Stimulated activated CD8-positive, alpha-beta memory T cell treated with anti-CD3 and anti-CD28 coated beads, Interleukin-15, amount 100 ng/mL, for 24 hours (primary cell): Measurements from ENCODE around the gene CCDC127.
"Not testable (repeated sequence)": the region's sequence is repeated elsewhere in the genome, so short reads cannot be mapped to it uniquely, and the experiment has no call there.

Source experiments
- DNase-seq: peaks from one replicate; pipeline ENCODE4 v3.0.0-alpha.2; 2020; ENCODE audit warnings: low read depth

Gene CCDC127

GRCh38 chr5:172421-172820 is 45.5 kb downstream of the CCDC127 start:
- DNase-seq = no peak

GRCh38 chr5:171801-172331 is 46.1 kb downstream of the CCDC127 start:
- no peak for DNase-seq

GRCh38 chr5:170971-171800 is 46.8 kb downstream of the CCDC127 start:
- DNase-seq = no peak

- no peak for DNase-seq
These were observed 48.2 kb downstream of the CCDC127 start for GRCh38 chr5:169728-170094.

- DNase-seq = no peak
These were observed 48.8 kb downstream of the CCDC127 start for GRCh38 chr5:169071-169727.

- no peak for DNase-seq
These were observed 49.8 kb downstream of the CCDC127 start for GRCh38 chr5:167982-168660.

- no peak for DNase-seq
These were observed 50.4 kb downstream of the CCDC127 start for GRCh38 chr5:167511-167910.

GRCh38 chr5:166441-167372 is 51.2 kb downstream of the CCDC127 start:
- DNase-seq = no peak

- not testable (repeated sequence) for DNase-seq
These were observed 53.2 kb downstream of the CCDC127 start for GRCh38 chr5:164783-165182.

- no peak for DNase-seq
These were observed 53.7 kb downstream of the CCDC127 start for GRCh38 chr5:164244-164643.

GRCh38 chr5:163841-164240 is 54.1 kb downstream of the CCDC127 start:
- DNase-seq = no peak

- DNase-seq = no peak
These were observed 54.7 kb downstream of the CCDC127 start for GRCh38 chr5:163338-163620.

GRCh38 chr5:162565-163337 is 55.2 kb downstream of the CCDC127 start:
- DNase-seq = no peak

GRCh38 chr5:162190-162564 is 55.8 kb downstream of the CCDC127 start:
- no peak for DNase-seq

GRCh38 chr5:161803-162110 is 56.2 kb downstream of the CCDC127 start:
- no peak for DNase-seq

GRCh38 chr5:160921-161802 is 56.8 kb downstream of the CCDC127 start:
- DNase-seq = no peak

- DNase-seq = no peak
These were observed 57.8 kb downstream of the CCDC127 start for GRCh38 chr5:160173-160510.

- no peak for DNase-seq
These were observed 58.3 kb downstream of the CCDC127 start for GRCh38 chr5:159448-160172.

GRCh38 chr5:158807-159447 is 59.0 kb downstream of the CCDC127 start:
- no peak for DNase-seq
